IPS-15b (cell line): ENCODE measurements around the gene ROBO1.

Experiments used
- H3K27me3 ChIP-seq: one replicate; pipeline ENCODE4 v1.6.1; 2013; ENCODE audit warnings: low read length; ENCODE audit not compliant: control insufficient read depth, insufficient read depth
- H3K36me3 ChIP-seq: one replicate; pipeline ENCODE4 v1.6.1; 2013; ENCODE audit warnings: low read length; ENCODE audit not compliant: control insufficient read depth, insufficient read depth
- H3K4me1 ChIP-seq: one replicate; pipeline ENCODE4 v1.6.1; 2013; ENCODE audit warnings: mild to moderate bottlenecking, low read length; ENCODE audit not compliant: control insufficient read depth, insufficient read depth
- H3K4me3 ChIP-seq: one replicate; pipeline ENCODE4 v1.5.1; 2013; ENCODE audit warnings: low read depth, low read length
- H3K9ac ChIP-seq: one replicate; pipeline ENCODE4 v1.6.1; 2013; ENCODE audit warnings: low read depth, mild to moderate bottlenecking, low read length
- H3K9me3 ChIP-seq: one replicate; pipeline ENCODE4 v1.6.1; 2013; ENCODE audit warnings: mild to moderate bottlenecking, low read length; ENCODE audit not compliant: control insufficient read depth, insufficient read depth

ROBO1 gene

GRCh38 chr3:78927759-78928158 lies 840.0 kb downstream of the ROBO1 start:
- Histone ChIP-seq H3K36me3 (no peaks in the 10 kb centered on the region), H3K9ac (no peak overlapping the region), H3K4me3 (no peak overlapping the region), H3K4me1 (no peaks in the 10 kb centered on the region), H3K9me3 (no peaks in the 10 kb centered on the region), H3K27me3 (no peaks in the 10 kb centered on the region)

DNA sequence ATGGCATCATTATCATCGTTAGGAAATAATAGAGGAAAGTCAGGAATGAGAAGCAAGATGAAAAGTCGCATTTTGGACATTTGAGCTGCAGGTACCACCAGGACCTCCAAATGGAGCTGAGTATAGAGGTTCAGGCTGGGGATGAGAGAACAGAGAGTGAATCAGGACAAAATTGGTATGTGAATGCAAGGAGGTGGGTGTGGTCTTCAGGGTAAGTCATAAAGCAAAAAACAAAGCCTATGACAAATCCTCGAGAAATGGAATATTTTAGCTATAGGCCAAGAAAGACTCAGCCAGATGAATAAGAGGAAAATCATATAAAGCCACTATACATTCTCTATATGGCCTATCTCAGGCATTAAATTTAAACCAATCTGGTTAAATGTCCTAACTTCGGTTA lies 841.3 kb downstream of the ROBO1 start:
- no peaks in the 10 kb centered on the region for H3K36me3 ChIP-seq
- H3K9ac ChIP-seq, result no peak overlapping the region
- no peak overlapping the region for H3K4me3 ChIP-seq
- H3K27me3 ChIP-seq, result no peaks in the 10 kb centered on the region
- H3K4me1 ChIP-seq, result no peaks in the 10 kb centered on the region
- H3K9me3 ChIP-seq, result no peaks in the 10 kb centered on the region

GRCh38 chr3:78924711-78925110 lies 843.1 kb downstream of the ROBO1 start:
- Histone ChIP-seq H3K27me3 (no peaks in the 10 kb centered on the region), H3K9me3 (no peaks in the 10 kb centered on the region), H3K36me3 (no peaks in the 10 kb centered on the region), H3K4me3 (no peak overlapping the region), H3K9ac (no peak overlapping the region), H3K4me1 (no peaks in the 10 kb centered on the region)

- Histone ChIP-seq H3K27me3 (no peaks in the 10 kb centered on the region), H3K9ac (no peak overlapping the region), H3K4me3 (no peak overlapping the region), H3K36me3 (no peaks in the 10 kb centered on the region), H3K4me1 (no peaks in the 10 kb centered on the region), H3K9me3 (no peaks in the 10 kb centered on the region)
Measured at GRCh38 chr3:78919021-78919755, 848.6 kb downstream of the ROBO1 start.

DNA sequence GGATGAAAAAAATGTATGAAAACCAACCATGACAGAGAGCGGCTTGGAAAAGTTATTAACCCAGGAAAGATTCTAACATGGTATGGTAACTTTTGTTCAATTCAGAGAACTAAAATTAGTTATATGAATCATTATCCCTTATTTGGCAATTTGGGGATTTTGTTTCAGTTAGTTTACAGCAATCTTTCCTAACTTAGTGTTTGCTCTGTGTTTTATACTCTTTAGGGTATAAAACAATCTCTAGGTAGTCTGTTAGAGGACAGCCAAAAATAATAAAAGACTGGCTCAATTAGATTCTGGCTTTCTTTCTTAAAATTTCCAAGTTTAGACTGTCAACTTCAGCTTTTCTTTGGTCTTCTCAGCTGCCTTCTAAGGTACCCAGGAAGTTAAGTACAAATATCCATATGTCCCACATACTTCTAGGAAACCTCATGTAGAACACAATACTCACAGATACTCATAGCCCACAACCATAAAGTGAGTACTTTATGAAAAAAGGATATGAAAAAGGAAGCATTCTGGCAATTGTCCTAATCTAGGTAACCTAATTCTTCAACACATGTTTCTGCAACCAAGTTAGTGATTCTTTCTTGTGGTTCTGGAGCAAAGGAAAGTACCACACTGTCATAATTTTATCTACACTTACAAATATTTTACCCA lies 849.3 kb downstream of the ROBO1 start:
- Histone ChIP-seq H3K4me3 (no peak overlapping the region), H3K9me3 (no peaks in the 10 kb centered on the region), H3K9ac (no peak overlapping the region), H3K36me3 (no peaks in the 10 kb centered on the region), H3K27me3 (no peaks in the 10 kb centered on the region), H3K4me1 (no peaks in the 10 kb centered on the region)

GRCh38 chr3:78917536-78917935 lies 850.3 kb downstream of the ROBO1 start:
- H3K36me3 ChIP-seq, result no peaks in the 10 kb centered on the region
- H3K9ac ChIP-seq, result no peak overlapping the region
- no peaks in the 10 kb centered on the region for H3K9me3 ChIP-seq
- no peaks in the 10 kb centered on the region for H3K27me3 ChIP-seq
- H3K4me3 ChIP-seq, result no peak overlapping the region
- no peaks in the 10 kb centered on the region for H3K4me1 ChIP-seq

- no peaks in the 10 kb centered on the region for H3K4me1 ChIP-seq
- no peak overlapping the region for H3K4me3 ChIP-seq
- H3K9me3 ChIP-seq, result no peaks in the 10 kb centered on the region
- no peak overlapping the region for H3K9ac ChIP-seq
- H3K36me3 ChIP-seq, result no peaks in the 10 kb centered on the region
- H3K27me3 ChIP-seq, result no peaks in the 10 kb centered on the region
Measured at GRCh38 chr3:78913711-78914110, 854.1 kb downstream of the ROBO1 start.

- H3K27me3 ChIP-seq, result no peaks in the 10 kb centered on the region
- H3K9me3 ChIP-seq, result no peaks in the 10 kb centered on the region
- no peaks in the 10 kb centered on the region for H3K4me1 ChIP-seq
- H3K36me3 ChIP-seq, result no peaks in the 10 kb centered on the region
- no peak overlapping the region for H3K9ac ChIP-seq
- H3K4me3 ChIP-seq, result no peak overlapping the region
Measured at GRCh38 chr3:78912687-78913086, 855.1 kb downstream of the ROBO1 start.

- peaks cover 2% of the 10 kb centered on the region for H3K4me1 ChIP-seq
- no peaks in the 10 kb centered on the region for H3K27me3 ChIP-seq
- H3K36me3 ChIP-seq, result no peaks in the 10 kb centered on the region
- no peak overlapping the region for H3K4me3 ChIP-seq
- no peak overlapping the region for H3K9ac ChIP-seq
- H3K9me3 ChIP-seq, result no peaks in the 10 kb centered on the region
Measured at GRCh38 chr3:78912259-78912658, 855.5 kb downstream of the ROBO1 start.

- no peaks in the 10 kb centered on the region for H3K9me3 ChIP-seq
- H3K36me3 ChIP-seq, result no peaks in the 10 kb centered on the region
- H3K4me1 ChIP-seq, result peaks cover 5% of the 10 kb centered on the region
- H3K27me3 ChIP-seq, result no peaks in the 10 kb centered on the region
- H3K4me3 ChIP-seq, result no peak overlapping the region
- H3K9ac ChIP-seq, result no peak overlapping the region
Measured at GRCh38 chr3:78911394-78911793, 856.4 kb downstream of the ROBO1 start.

- H3K27me3 ChIP-seq, result no peaks in the 10 kb centered on the region
Measured at GRCh38 chr3:78908236-78908635, 859.6 kb downstream of the ROBO1 start.

GRCh38 chr3:78907367-78907766 lies 860.4 kb downstream of the ROBO1 start:
- H3K27me3 ChIP-seq, result no peaks in the 10 kb centered on the region

More at GRCh38 chr3:78908236-78908635, 859.6 kb downstream of the ROBO1 start:
- Histone ChIP-seq H3K36me3 (no peaks in the 10 kb centered on the region), H3K4me1 (peaks cover 5% of the 10 kb centered on the region), H3K4me3 (no peak overlapping the region), H3K9me3 (no peaks in the 10 kb centered on the region), H3K9ac (no peak overlapping the region)

More at GRCh38 chr3:78907367-78907766, 860.4 kb downstream of the ROBO1 start:
- Histone ChIP-seq H3K4me3 (no peak overlapping the region), H3K4me1 (peaks cover 5% of the 10 kb centered on the region), H3K36me3 (no peaks in the 10 kb centered on the region), H3K9ac (no peak overlapping the region), H3K9me3 (no peaks in the 10 kb centered on the region)
